HFF-Myc (cell line): Measurements from ENCODE around the gene LRRC70.

Experiments
- DNase-seq: peaks from one replicate; pipeline ENCODE4 v3.0.0-alpha.2; 2011; ENCODE audit warnings: low read depth; ENCODE audit errors: extremely low read depth
- H3K4me3 ChIP-seq: replicated peaks from 2 replicates; pipeline ENCODE4 v1.5.1; 2011; ENCODE audit warnings: low read depth, mild to moderate bottlenecking, control low read depth, low read length
- CTCF ChIP-seq: IDR thresholded peaks from 2 replicates; pipeline ENCODE4 v1.5.1; 2012; ENCODE audit warnings: mild to moderate bottlenecking, low read depth, low read length, control low read depth; ENCODE audit errors: missing control alignments

Gene LRRC70

GRCh38 chr5:62626534-62626933, 47.9 kb downstream of the LRRC70 start:
- no peak overlapping the region for H3K4me3 ChIP-seq
- DNase-seq, result no peak
- no peak for TF ChIP-seq CTCF

GRCh38 chr5:62627121-62627520, 48.5 kb downstream of the LRRC70 start:
- no peak overlapping the region for H3K4me3 ChIP-seq
- no peak for DNase-seq
- no peak for TF ChIP-seq CTCF

- no peak for DNase-seq
- no peak overlapping the region for H3K4me3 ChIP-seq
- TF ChIP-seq CTCF, result no peak
Measured at GRCh38 chr5:62627901-62628300, 49.3 kb downstream of the LRRC70 start.
